Subcutaneous abdominal adipose tissue (tissue), 5 donors: ENCODE data around the gene C2orf49.

Experiments
- H3K27ac ChIP-seq: one replicate; pipeline ENCODE4 v1.7.0; 2013; ENCODE audit warnings: low read depth, mild to moderate bottlenecking, inconsistent platforms, low read length, moderate library complexity
- H3K27me3 ChIP-seq, 5 donors: one replicate each; pipeline ENCODE4 v1.7.0; 2013; ENCODE audit warnings: low read length in 5 of 5, inconsistent platforms in 1 of 5; ENCODE audit not compliant: control insufficient read depth in 5 of 5, insufficient read depth in 4 of 5
- H3K36me3 ChIP-seq, 5 donors: one replicate each; pipeline ENCODE4 v1.7.0; 2013; ENCODE audit warnings: low read length in 5 of 5; ENCODE audit not compliant: control insufficient read depth in 5 of 5, insufficient read depth in 5 of 5
- H3K4me1 ChIP-seq, 5 donors: one replicate each; pipeline ENCODE4 v1.7.0; 2013; ENCODE audit warnings: low read length in 5 of 5, mild to moderate bottlenecking in 3 of 5, moderate library complexity in 1 of 5; ENCODE audit not compliant: control insufficient read depth in 5 of 5, insufficient read depth in 5 of 5
- H3K4me3 ChIP-seq, 5 donors: one replicate each; pipeline ENCODE4 v1.7.0; 2013; ENCODE audit warnings: low read length in 5 of 5, low read depth in 1 of 5
- H3K9ac ChIP-seq, 5 donors: one replicate each; pipeline ENCODE4 v1.7.0; 2013; ENCODE audit warnings: low read length in 5 of 5, mild to moderate bottlenecking in 4 of 5, moderate library complexity in 3 of 5
- H3K9me3 ChIP-seq, 5 donors: one replicate each; pipeline ENCODE4 v1.7.0; 2013; ENCODE audit warnings: low read length in 5 of 5; ENCODE audit not compliant: control insufficient read depth in 5 of 5
- donor health status: healthy.
- donor health status: healthy.
- donor health status: healthy.
- donor health status: healthy.
- donor health status: healthy.

Gene C2orf49

GRCh38 chr2:105378921-105379383, 41.6 kb downstream of the C2orf49 start:
- H3K9me3 ChIP-seq: no peaks in the 10 kb centered on the region
- no peak overlapping the region for H3K4me3 ChIP-seq
- no peaks in the 10 kb centered on the region for H3K36me3 ChIP-seq
- H3K9ac ChIP-seq: no peak overlapping the region
- H3K4me1 ChIP-seq: peaks cover 0 to 28% (median 17%) of the 10 kb centered on the region in 5 donors
- no peaks in the 10 kb centered on the region for H3K27me3 ChIP-seq
- H3K27ac ChIP-seq: no peak overlapping the region

- Histone ChIP-seq H3K4me3 (no peak overlapping the region), H3K27ac (no peak overlapping the region), H3K4me1 (peaks cover 0 to 20% (median 9%) of the 10 kb centered on the region in 5 donors), H3K27me3 (peaks cover 0 to 1% (median 0%) of the 10 kb centered on the region in 5 donors), H3K9me3 (no peaks in the 10 kb centered on the region), H3K9ac (no peak overlapping the region), H3K36me3 (peaks cover 0 to 2% (median 0%) of the 10 kb centered on the region in 5 donors)
Measured at GRCh38 chr2:105379741-105380186, 42.4 kb downstream of the C2orf49 start.

GRCh38 chr2:105380432-105381100, 43.2 kb downstream of the C2orf49 start:
- Histone ChIP-seq H3K36me3 (peaks cover 0 to 10% (median 0%) of the 10 kb centered on the region in 5 donors), H3K27me3 (peaks cover 0 to 8% (median 0%) of the 10 kb centered on the region in 5 donors), H3K4me1 (peaks cover 0 to 12% (median 1%) of the 10 kb centered on the region in 5 donors), H3K27ac (no peak overlapping the region), H3K9me3 (no peaks in the 10 kb centered on the region), H3K9ac (no peak overlapping the region), H3K4me3 (no peak overlapping the region)

GRCh38 chr2:105381101-105381668, 43.8 kb downstream of the C2orf49 start:
- Histone ChIP-seq H3K4me1 (peaks cover 0 to 7% (median 0%) of the 10 kb centered on the region in 5 donors), H3K27me3 (peaks cover 0 to 13% (median 0%) of the 10 kb centered on the region in 5 donors), H3K9ac (no peak overlapping the region), H3K4me3 (no peak overlapping the region), H3K27ac (no peak overlapping the region), H3K36me3 (peaks cover 0 to 14% (median 0%) of the 10 kb centered on the region in 5 donors), H3K9me3 (no peaks in the 10 kb centered on the region)

GRCh38 chr2:105382177-105382576, 44.8 kb downstream of the C2orf49 start:
- Histone ChIP-seq H3K4me3 (no peak overlapping the region), H3K4me1 (peaks cover 0 to 7% (median 0%) of the 10 kb centered on the region in 5 donors), H3K27me3 (peaks cover 0 to 15% (median 0%) of the 10 kb centered on the region in 5 donors), H3K9ac (no peak overlapping the region), H3K36me3 (peaks cover 0 to 14% (median 0%) of the 10 kb centered on the region in 5 donors), H3K27ac (no peak overlapping the region), H3K9me3 (no peaks in the 10 kb centered on the region)

GRCh38 chr2:105383432-105384166, 46.3 kb downstream of the C2orf49 start:
- Histone ChIP-seq H3K36me3 (peaks cover 0 to 14% (median 0%) of the 10 kb centered on the region in 5 donors), H3K27ac (no peak overlapping the region), H3K4me3 (no peak overlapping the region), H3K27me3 (peaks cover 0 to 15% (median 0%) of the 10 kb centered on the region in 5 donors), H3K9ac (no peak overlapping the region), H3K4me1 (peaks cover 0 to 9% (median under 1%) of the 10 kb centered on the region in 5 donors), H3K9me3 (no peaks in the 10 kb centered on the region)

- peaks cover 0 to 15% (median 0%) of the 10 kb centered on the region in 5 donors for H3K27me3 ChIP-seq
- H3K4me3 ChIP-seq: no peak overlapping the region
- no peak overlapping the region for H3K27ac ChIP-seq
- H3K36me3 ChIP-seq: peaks cover 0 to 14% (median 0%) of the 10 kb centered on the region in 5 donors
- no peaks in the 10 kb centered on the region for H3K9me3 ChIP-seq
- H3K9ac ChIP-seq: no peak overlapping the region
- peaks cover 0 to 11% (median 7%) of the 10 kb centered on the region in 5 donors for H3K4me1 ChIP-seq
Measured at GRCh38 chr2:105384216-105384615, 46.9 kb downstream of the C2orf49 start.

- no peak overlapping the region for H3K9ac ChIP-seq
- H3K9me3 ChIP-seq: no peaks in the 10 kb centered on the region
- peaks cover 3 to 16% (median 10%) of the 10 kb centered on the region in 5 donors for H3K4me1 ChIP-seq
- no peak overlapping the region for H3K27ac ChIP-seq
- H3K27me3 ChIP-seq: peaks cover 0 to 15% (median 0%) of the 10 kb centered on the region in 5 donors
- H3K36me3 ChIP-seq: peaks cover 0 to 14% (median 0%) of the 10 kb centered on the region in 5 donors
- no peak overlapping the region for H3K4me3 ChIP-seq
Measured at GRCh38 chr2:105384861-105385260, 47.5 kb downstream of the C2orf49 start.

GRCh38 chr2:105385731-105386540, 48.6 kb downstream of the C2orf49 start:
- H3K4me1 ChIP-seq: peaks cover 3 to 16% (median 10%) of the 10 kb centered on the region in 5 donors
- peaks cover 0 to 14% (median 0%) of the 10 kb centered on the region in 5 donors for H3K36me3 ChIP-seq

More at GRCh38 chr2:105385731-105386540, 48.6 kb downstream of the C2orf49 start:
- Histone ChIP-seq H3K4me3 (no peak overlapping the region), H3K9me3 (no peaks in the 10 kb centered on the region), H3K9ac (no peak overlapping the region), H3K27me3 (peaks cover 0 to 15% (median 0%) of the 10 kb centered on the region in 5 donors), H3K27ac (no peak overlapping the region)
